ENCODE data around the gene S100A6.

- TF ChIP-seq CTCF (IDR thresholded peaks at IDR 0.05 in 2 of 3, conservative IDR thresholded peaks at IDR 0.05 in 1 of 3; ENCODE audit: borderline replicate concordance in 1 of 3, insufficient read depth in 1 of 3, low read depth in 2 of 3, low read length in 2 of 3): no peak
- no peak for TF ChIP-seq EZH2phosphoT487 (IDR thresholded peaks at IDR 0.05; ENCODE audit: borderline replicate concordance)
- TF ChIP-seq JUND (IDR thresholded peaks at IDR 0.05): no peak
- no peak for TF ChIP-seq EZH2 (IDR thresholded peaks at IDR 0.05)
- no peak for TF ChIP-seq ZNF274 (IDR thresholded peaks at IDR 0.05; ENCODE audit: low read depth, low read length)
- no peak for TF ChIP-seq REST (IDR thresholded peaks at IDR 0.05; ENCODE audit: low read depth)
- no peak for TF ChIP-seq TCF7L2 (IDR thresholded peaks at IDR 0.05; ENCODE audit: borderline replicate concordance, extremely low read depth, insufficient read depth, insufficient read length)
- no peak for TF ChIP-seq POLR2A (IDR thresholded peaks at IDR 0.05; ENCODE audit: borderline replicate concordance, extremely low read depth, insufficient read depth, insufficient read length)
- TF ChIP-seq ATF3 (IDR thresholded peaks at IDR 0.05): no peak
- TF ChIP-seq POLR2AphosphoS5 (IDR thresholded peaks at IDR 0.05; ENCODE audit: low read depth, low read length): no peak; the same call in 1 of the 2 replicates
These were observed 8.8 kb upstream of the S100A6 start for GRCh38 chr1:153544453-153545066.

Measured in HCT116 (cell line).